MCF 10A (cell line): Measurements from ENCODE around the gene PRIMPOL. TPM values are rescaled to one million over a fixed set of nuclear protein-coding genes. Genes with fewer than 3 reads are reported as not detected.
"Not testable (repeated sequence)": the region's sequence is repeated elsewhere in the genome, so short reads cannot be mapped to it uniquely, and the experiment has no call there.

Experiments used
- BruUV-seq: library from RNA; stranded (reverse); fragments of 400-500 nt; replicated peaks from 2 replicates; lab custom pipeline; 2021; lab: Mats Ljungman, UMichigan
- CTCF ChIA-PET: fragments of 300-600 bp; sonication (Branson Sonifier 250); formaldehyde crosslinking; extraction: SDS; loops from one replicate; lab custom pipeline; 2021; ENCODE audit warnings: antibody characterized with exemption, inconsistent platforms; lab: Yijun Ruan, JAX
- POLR2A ChIA-PET: fragments of 300-600, 350-650 bp; sonication (Branson Sonifier 250); formaldehyde crosslinking; extraction: SDS; loops from one replicate; lab custom pipeline; 2020; ENCODE audit warnings: antibody characterized with exemption, inconsistent platforms; lab: Yijun Ruan, JAX
- DNase-seq: peaks from one replicate; pipeline ENCODE4 v3.0.0-alpha.2; 2018; ENCODE audit not compliant: unreplicated experiment
- H3K27ac Mint-ChIP-seq: one replicate; pipeline ENCODE4 v1.8.0; 2022; ENCODE audit warnings: mild to moderate bottlenecking, low read depth, mixed read lengths; ENCODE audit not compliant: unreplicated experiment
- H3K27me3 Mint-ChIP-seq: one replicate; pipeline ENCODE4 v1.8.0; 2022; ENCODE audit warnings: mixed read lengths; ENCODE audit not compliant: insufficient read depth, unreplicated experiment
- H3K36me3 Mint-ChIP-seq: one replicate; pipeline ENCODE4 v1.8.0; 2022; ENCODE audit warnings: mild to moderate bottlenecking, moderate library complexity, mixed read lengths; ENCODE audit not compliant: insufficient read depth, unreplicated experiment
- H3K4me1 Mint-ChIP-seq: one replicate; pipeline ENCODE4 v1.8.0; 2022; ENCODE audit warnings: mixed read lengths; ENCODE audit not compliant: insufficient read depth, unreplicated experiment
- H3K4me3 Mint-ChIP-seq: one replicate; pipeline ENCODE4 v1.8.0; 2022; ENCODE audit warnings: mild to moderate bottlenecking, moderate library complexity, mixed read lengths; ENCODE audit not compliant: unreplicated experiment
- H3K9me3 Mint-ChIP-seq: one replicate; pipeline ENCODE4 v1.8.0; 2022; ENCODE audit warnings: mixed read lengths; ENCODE audit not compliant: unreplicated experiment
- CTCF ChIP-seq: fragments of 200-600 bp; IDR thresholded peaks from one replicate; pipeline ENCODE4 v1.8.0; 2022; ENCODE audit warnings: antibody characterized with exemption, mild to moderate bottlenecking; ENCODE audit not compliant: unreplicated experiment
- intact Hi-C: fragments of 100-400 bp; cut with micrococcal nuclease; formaldehyde crosslinking; loops from 2 replicates; pipeline ENCODE4 v1.14.1; 2022
- total RNA-seq: library from RNA; stranded (reverse); gene quantifications from 2 replicates; pipeline ENCODE4 v1.2.3, GENCODE V29; 2022

The PRIMPOL gene
- total RNA-seq, 1 experiment from 2014 or later, result 19.2 TPM

DNA sequence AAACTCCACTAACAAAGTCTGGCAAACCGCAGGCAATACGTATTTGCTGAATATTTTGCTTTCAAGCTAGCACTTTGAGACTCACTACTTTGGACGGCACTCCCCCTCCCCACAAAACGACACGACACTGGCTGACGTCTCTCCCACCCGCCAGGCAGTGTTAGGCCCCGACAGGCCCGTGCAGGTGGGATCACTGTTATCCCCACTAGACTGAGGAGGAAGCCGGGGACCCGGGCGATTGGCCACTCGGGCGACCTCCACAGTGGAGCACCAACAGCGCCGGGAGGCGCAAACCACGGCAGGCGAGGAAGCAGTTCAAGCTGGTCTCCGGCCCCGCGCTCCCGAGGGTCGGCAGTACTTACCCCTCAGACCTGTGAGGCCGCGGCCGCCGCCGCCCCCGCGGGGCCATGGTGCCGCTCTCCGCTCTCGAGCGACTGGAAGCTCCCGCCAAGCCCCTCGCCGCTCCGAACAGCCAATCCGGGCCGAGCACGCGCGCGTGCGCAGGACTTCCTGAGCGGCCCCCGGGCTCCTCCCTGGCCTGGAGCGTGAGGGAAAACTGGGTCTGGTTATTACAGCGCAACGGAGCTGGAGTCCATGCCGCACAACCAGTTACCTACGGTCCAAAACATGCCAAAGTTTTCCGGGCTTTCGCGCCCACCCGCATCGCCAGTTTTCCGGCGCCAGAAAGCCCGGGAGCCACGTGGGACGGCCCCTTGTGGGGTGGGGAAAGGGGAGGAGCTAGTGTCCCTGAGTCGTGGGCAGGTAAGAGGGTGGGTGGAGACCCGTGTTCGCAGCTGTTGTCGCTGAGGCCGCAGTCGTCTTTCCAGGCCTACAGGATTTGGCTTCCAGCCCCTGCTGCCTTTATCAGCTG lies 84.4 kb downstream of the PRIMPOL start, which contains the start of gene CENPU:
Gene CENPU (minus strand): TSS at position 443 of the 871 bp plus-strand sequence. CDS start 34 bp downstream, at position 409.
- TSS peak; percentile 58 for BruUV-seq
- H3K9me3 Mint-ChIP-seq, result no peaks in the 10 kb centered on the region
- DNase-seq, result peak; percentile 98
- H3K4me1 Mint-ChIP-seq, result peaks cover 26% of the 10 kb centered on the region
- H3K27me3 Mint-ChIP-seq, result no peaks in the 10 kb centered on the region
- POLR2A ChIA-PET, result interaction anchor here (0.6 to 4.6 kb wide), 33 partner anchors 9 to 1264 kb away, joined by 3 to 53 read pairs (median 4); partner anchors contain the start of genes CASP3 and PRIMPOL
- CTCF ChIA-PET, result interaction anchor here (0.6 to 2.4 kb wide), 6 partner anchors 12 to 361 kb away, joined by 3 to 10 read pairs (median 4); no protein-coding TSS in a partner anchor
- peak within 1 kb of the TSS; percentile 87 for H3K4me3 Mint-ChIP-seq
- intact Hi-C loops, result loop anchor here (1.0 to 10.0 kb wide), 6 partner anchors 46 to 469 kb away; partner anchors contain the start of genes CASP3, IRF2 and PRIMPOL
- no peaks in the 10 kb centered on the region for H3K36me3 Mint-ChIP-seq
- peak within 1 kb of the TSS; percentile 73 for H3K27ac Mint-ChIP-seq
- TF ChIP-seq CTCF, result no peak

GRCh38 chr4:184734758-184735157 lies 85.2 kb downstream of the PRIMPOL start:
- BruUV-seq, result TSS peak; percentile 59
- H3K27me3 Mint-ChIP-seq, result no peaks in the 10 kb centered on the region
- no peak for DNase-seq
- intact Hi-C loops, result loop anchor here (1.0 to 10.0 kb wide), 4 partner anchors 46 to 470 kb away; partner anchors contain the start of genes CASP3, IRF2 and PRIMPOL
- no peaks in the 10 kb centered on the region for H3K9me3 Mint-ChIP-seq
- ChIA-PET CTCF (interaction anchor here (0.6 to 2.4 kb wide), 5 partner anchors 11 to 361 kb away, joined by 3 to 10 read pairs (median 4); no protein-coding TSS in a partner anchor), POLR2A (interaction anchor here (0.6 to 4.6 kb wide), 26 partner anchors 8 to 473 kb away, joined by 3 to 53 read pairs (median 4); partner anchors contain the start of genes CASP3 and PRIMPOL)
- no peaks in the 10 kb centered on the region for H3K36me3 Mint-ChIP-seq
- H3K4me3 Mint-ChIP-seq, result peak overlapping the region; percentile 87
- H3K27ac Mint-ChIP-seq, result peak overlapping the region; percentile 73
- no peak for TF ChIP-seq CTCF
- peaks cover 23% of the 10 kb centered on the region for H3K4me1 Mint-ChIP-seq

DNA sequence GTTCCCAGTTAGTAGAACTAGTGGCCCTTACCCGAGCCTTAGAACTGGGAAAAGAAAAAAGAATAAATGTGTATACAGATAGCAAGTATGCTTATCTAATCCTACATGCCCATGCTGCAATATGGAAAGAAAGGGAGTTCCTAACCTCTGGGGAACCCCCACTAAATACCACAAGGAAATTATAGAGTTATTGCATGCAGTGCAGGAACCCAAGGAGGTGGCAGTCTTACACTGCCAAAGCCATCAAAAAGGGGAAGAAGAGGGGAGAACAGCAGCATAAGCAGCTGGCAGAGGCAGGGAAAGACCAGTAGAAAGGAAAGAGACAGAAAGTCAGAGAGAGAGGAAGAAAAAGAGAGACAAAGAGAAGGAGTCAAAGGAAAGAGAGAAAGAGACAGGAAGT lies 90.0 kb downstream of the PRIMPOL start:
- intact Hi-C loops, result loop anchor here (10.0 kb wide), 1 partner anchor 475 kb away; no protein-coding TSS in a partner anchor
- H3K27ac Mint-ChIP-seq, H3K4me1 Mint-ChIP-seq, POLR2A ChIA-PET, CTCF ChIA-PET, H3K27me3 Mint-ChIP-seq, DNase-seq, H3K9me3 Mint-ChIP-seq, BruUV-seq, H3K36me3 Mint-ChIP-seq, H3K4me3 Mint-ChIP-seq: not testable (repeated sequence)

GRCh38 chr4:184740980-184741391 lies 91.4 kb downstream of the PRIMPOL start:
- CTCF ChIA-PET, result no interaction called here
- no TSS peak for BruUV-seq
- H3K9me3 Mint-ChIP-seq, result no peaks in the 10 kb centered on the region
- no peak overlapping the region for H3K27ac Mint-ChIP-seq
- H3K4me1 Mint-ChIP-seq, result peaks cover 1% of the 10 kb centered on the region
- TF ChIP-seq CTCF, result no peak
- DNase-seq, result no peak
- intact Hi-C loops, result no loop called here
- POLR2A ChIA-PET, result no interaction called here
- H3K4me3 Mint-ChIP-seq, result no peak overlapping the region
- H3K36me3 Mint-ChIP-seq, result peaks cover 4% of the 10 kb centered on the region
- no peaks in the 10 kb centered on the region for H3K27me3 Mint-ChIP-seq

DNA sequence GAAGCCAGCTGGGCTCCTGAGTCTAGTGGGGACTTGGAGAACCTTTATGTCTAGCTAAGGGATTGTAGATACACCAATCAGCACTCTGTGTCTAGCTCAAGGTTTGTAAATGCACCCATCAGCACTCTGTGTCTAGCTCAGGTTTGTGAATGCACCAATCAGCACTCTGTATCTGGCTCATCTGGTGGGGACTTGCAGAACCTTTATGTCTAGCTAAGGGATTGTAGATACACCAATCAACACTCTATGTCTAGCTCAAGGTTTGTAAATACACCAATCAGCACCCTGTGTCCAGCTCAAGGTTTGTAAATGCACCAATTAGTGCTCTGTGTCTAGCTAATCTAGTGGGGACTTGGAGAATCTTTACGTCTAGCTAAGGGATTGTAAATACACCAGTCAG lies 92.1 kb downstream of the PRIMPOL start:
- DNase-seq, H3K27ac Mint-ChIP-seq, H3K4me3 Mint-ChIP-seq, H3K27me3 Mint-ChIP-seq, H3K9me3 Mint-ChIP-seq, H3K4me1 Mint-ChIP-seq, H3K36me3 Mint-ChIP-seq, intact Hi-C loops, BruUV-seq: not testable (repeated sequence)
- POLR2A ChIA-PET, result interaction anchor here (0.8 to 1.9 kb wide), 2 partner anchors 8 to 14 kb away, joined by 3 to 6 read pairs; partner anchors contain the start of gene CENPU
- CTCF ChIA-PET, result interaction anchor here (0.7 to 1.2 kb wide), 3 partner anchors 166 to 354 kb away, joined by 3 to 4 read pairs (median 3); no protein-coding TSS in a partner anchor
